GM18951 (cell line): Measurements from ENCODE around the gene HOXD13.

Experiments used
- POLR2A ChIP-seq: IDR thresholded peaks from 4 replicates; pipeline ENCODE4 v1.6.1; 2011; ENCODE audit warnings: mild to moderate bottlenecking; ENCODE audit not compliant: insufficient read length, insufficient read depth; ENCODE audit errors: extremely low read depth
- in situ Hi-C: fragments of 300-500 bp; cut with MboI; formaldehyde crosslinking; loops from one replicate; pipeline ENCODE4 v1.12.0; 2022; ENCODE audit warnings: low sequenced_read_pairs, mixed read lengths, inconsistent platforms; ENCODE audit not compliant: unreplicated experiment

HOXD13 gene

DNA sequence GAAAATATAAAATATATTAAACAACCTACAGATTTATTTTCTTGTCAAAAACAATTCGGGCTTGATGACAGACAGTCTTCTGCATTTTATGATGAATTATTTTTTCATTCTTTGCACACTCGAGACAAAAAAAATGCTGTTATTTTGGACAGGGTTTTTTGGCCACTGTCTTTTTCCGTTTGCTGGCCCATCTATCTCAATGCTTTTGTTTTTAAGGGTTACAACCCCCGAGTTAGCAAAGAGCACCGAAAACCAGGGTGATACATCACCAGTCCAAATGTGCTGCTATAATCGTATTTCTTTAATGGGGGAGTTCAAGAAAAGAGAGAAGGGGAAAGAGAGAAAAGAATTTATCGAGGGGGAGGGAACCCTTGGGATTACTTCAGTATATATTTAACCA is 16.5 kb upstream of the HOXD13 start:
- TF ChIP-seq POLR2A = no peak
- in situ Hi-C loops = loop anchor here (10.0 kb wide), 1 partner anchor 391 kb away; no protein-coding TSS in a partner anchor

DNA sequence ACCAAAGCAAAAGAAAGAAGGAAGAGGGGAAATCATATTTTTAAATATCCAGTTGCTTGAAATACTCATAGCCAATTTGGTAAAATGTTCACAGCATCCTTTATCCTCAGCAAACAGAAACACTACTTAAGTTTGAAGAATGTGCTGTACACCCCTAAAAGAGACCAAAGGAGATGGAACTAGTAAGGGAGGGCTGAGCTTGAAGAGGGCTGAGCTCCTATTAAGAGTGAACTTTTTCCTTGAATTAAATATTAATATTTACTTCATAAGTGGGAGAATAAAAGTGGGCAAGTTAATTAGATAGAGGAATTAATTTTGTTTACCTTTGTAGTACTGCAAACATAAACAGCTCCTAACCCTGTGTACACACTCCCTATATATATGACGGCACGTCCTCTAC is 15.7 kb upstream of the HOXD13 start:
- in situ Hi-C loops = loop anchor here (10.0 kb wide), 1 partner anchor 392 kb away; no protein-coding TSS in a partner anchor
- no peak for TF ChIP-seq POLR2A

DNA sequence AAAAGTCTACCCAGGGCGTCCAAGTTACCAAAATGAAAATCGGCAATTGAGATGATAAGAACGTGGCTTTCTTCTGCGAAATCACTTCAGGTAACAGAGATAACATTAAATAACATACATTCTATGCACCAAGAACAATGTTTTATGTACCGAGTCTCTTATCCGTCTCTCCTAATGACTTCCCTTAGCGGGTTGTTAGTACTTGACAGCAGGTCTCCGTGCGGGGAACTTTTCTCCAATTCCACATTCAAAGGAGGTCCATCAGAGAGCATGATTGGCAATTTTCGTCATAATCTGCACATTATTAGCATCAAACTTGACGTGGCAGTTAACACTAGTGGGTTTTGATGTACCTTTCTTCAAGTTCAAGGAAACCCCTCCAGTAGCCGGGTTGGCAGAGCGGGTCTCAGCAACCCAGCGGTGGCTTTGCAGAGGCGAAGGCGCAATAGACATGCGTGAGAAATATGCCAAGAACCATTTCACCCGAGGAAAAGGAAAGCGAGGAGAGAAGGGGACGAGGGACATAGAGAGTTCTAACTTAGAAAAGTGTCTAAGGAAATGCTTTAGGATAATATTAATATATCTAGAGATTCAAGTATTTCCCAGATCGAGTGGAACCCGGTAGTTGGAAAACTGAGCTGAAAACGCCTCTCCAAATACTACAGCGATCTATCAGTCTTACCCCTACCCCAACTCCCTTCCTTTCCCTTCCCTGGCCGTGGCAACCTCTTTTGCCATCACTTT is 13.8 kb upstream of the HOXD13 start:
- in situ Hi-C loops = loop anchor here (10.0 kb wide), 1 partner anchor 394 kb away; no protein-coding TSS in a partner anchor
- no peak for TF ChIP-seq POLR2A

DNA sequence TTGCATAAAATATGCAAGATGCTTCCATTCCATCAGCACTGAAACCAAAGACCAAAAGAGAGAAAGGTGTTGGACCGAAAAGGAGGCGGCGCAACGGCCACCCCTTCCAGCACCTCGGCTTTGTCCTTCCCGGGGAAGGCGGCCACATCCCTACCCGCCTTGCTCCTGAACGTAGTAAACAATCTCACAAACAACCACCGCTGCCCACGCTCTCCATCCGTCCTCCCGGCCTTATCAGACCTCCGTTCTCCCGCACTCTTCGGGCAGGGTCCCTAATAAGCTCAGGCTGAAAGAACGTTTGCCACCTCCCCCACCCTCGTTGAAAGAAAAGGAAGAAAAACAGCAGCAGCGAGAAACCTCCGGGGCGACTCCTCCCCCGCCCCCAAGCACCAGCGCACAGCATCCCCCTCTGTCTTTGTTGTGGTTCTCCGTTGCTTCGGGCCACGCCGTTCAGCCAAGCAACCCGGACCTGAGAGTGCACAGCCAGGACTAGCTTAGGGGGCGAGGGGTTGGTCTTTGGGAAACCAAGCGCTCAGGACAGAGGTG is 13.2 kb upstream of the HOXD13 start:
- in situ Hi-C loops = loop anchor here (10.0 kb wide), 1 partner anchor 395 kb away; no protein-coding TSS in a partner anchor
- no peak for TF ChIP-seq POLR2A

DNA sequence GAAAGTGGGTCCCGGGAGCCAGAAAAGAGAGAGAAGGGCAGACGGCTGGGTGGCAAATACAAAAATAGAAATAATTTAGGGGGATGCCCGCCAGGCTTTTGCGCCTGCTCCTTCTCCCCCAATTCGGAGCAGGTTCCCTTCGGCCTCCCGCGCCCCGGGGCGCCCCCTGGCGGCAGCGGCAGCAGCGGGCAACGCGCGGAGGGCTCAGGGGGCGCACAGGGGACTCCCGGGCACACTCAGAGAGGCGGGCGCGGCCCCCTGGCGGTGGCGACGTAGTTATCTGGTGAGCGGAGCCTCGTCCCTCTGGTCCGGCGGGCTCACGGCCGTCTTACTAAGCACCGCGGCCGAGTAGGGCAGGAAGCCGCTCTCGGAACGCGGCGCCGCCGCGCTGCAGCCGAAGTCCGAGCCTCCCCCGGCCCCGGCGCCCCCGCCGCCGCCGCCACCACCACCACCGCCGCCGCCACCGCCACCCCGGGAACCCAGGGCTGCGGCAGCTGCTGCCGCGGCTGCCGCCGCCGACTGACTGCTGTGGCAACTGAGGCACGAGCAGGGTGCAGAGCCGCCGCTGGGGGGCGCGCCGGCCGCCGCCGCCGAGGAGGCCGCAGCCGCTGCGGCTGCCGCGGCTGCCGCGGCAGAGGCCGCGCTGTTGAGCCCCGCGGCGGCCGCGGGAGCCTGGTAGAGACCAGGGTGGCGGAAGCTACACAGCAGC is 12.5 kb upstream of the HOXD13 start:
- in situ Hi-C loops = loop anchor here (10.0 kb wide), 1 partner anchor 395 kb away; no protein-coding TSS in a partner anchor
- no peak for TF ChIP-seq POLR2A

DNA sequence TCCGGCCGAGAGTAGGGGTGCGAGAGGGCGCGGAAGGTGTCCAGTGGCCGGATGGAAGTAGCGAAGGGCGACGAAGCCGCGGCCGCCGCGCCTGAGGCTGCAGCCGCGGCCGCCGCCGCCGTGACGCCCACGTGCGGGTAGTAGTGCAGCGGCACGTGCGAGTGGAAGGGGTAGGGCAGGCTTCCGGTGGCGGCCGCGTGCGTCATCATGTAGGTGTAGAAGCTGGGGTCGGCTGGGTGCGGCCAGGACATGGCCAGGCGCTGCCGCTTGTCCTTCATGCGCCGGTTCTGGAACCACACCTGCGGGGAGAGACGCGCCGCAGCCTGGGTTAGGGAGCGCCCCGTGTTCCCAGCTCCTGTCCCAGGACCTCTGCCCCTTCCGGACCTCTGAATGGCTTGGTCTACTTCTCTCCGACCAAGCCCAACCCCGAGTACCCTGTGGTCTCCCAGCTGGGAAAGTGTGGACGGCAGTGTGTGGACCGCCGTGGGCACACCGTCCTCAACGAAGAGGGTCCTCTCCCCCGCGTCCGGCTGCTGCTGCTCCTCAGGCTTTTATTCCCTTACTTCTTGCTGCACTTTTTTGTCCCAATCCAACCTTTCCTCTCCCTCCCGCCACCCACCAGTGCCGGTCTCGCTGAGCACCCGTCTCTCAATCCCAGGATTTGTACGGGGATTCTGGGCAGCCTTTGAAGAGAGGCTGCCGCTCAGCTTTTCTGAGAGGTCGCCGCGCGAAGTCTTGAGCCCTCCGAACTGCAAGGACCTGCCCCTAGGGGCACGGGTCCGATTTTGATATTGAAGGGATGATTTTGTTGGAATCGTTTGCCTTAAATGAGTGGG is 11.8 kb upstream of the HOXD13 start:
- no peak for TF ChIP-seq POLR2A
- in situ Hi-C loops = no loop called here

DNA sequence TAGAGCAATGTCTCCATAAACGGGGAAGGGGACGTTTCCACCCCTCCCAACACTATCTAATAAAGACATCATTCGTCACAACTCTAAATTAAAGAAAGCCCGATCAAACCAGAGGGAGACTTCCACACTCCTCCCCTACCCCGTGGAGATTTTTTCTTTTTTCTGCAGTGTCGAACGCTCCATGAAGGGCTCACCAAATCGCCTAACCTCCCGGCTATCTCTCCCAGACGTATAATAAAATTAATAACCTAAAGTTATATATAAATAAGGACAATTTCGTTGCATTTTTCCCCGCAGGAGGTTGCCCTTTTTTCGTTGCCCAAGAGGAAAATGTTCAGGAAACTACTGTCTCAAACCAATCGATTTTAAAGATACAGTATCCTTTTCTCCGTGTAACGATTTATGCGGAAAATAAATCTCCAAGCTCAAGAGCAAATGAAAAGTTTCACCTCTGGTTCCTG is 11.1 kb upstream of the HOXD13 start:
- in situ Hi-C loops = no loop called here
- TF ChIP-seq POLR2A = no peak

DNA sequence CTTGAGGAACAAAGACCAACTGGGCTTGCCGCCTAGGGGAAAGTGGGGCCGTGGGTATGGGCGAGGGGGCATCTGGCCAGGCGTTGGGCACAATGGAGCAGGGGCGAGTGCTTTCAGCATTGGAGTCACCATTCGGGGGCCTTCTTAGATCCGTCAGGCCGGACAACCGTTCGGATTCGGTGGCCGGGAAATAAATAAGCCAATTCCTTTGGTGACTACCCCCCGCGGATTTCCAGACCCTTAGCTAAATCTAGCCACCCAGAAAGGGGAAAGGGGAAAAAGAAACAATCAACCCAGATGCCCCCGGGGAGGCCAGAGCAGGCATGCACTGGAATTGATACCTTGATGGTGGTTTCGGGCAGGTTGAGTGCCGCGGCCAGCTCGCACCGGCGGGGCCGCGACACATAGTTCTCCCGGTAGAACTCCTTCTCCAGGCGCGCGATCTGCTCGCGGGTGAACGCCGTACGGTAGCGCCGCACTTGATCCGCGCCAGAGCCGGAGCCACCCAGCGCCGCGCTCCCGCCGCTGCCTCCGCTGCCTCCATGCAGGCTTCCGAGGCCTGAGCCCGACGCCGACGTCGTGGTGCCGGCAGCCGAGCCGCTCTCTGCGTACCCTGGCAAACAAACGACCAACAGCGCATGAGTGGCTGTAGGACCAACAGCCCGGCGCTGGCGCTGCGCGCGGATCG is 10.5 kb upstream of the HOXD13 start:
- in situ Hi-C loops = no loop called here
- no peak for TF ChIP-seq POLR2A

DNA sequence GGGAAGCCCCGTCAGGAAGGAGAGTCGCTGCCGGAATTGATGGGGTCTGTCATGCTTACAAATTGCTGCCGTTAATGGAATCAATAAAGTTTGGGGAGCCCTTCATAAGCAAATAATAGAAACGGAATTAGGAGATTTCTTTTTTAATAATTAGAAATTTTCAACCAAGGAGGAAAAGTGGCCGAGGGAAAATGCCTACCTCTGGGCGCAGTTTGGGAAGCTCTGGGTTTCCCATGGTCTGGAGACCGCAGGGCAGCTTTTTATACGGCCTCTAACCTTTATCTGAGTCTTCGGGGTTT is 10.0 kb upstream of the HOXD13 start:
- in situ Hi-C loops = no loop called here
- no peak for TF ChIP-seq POLR2A

DNA sequence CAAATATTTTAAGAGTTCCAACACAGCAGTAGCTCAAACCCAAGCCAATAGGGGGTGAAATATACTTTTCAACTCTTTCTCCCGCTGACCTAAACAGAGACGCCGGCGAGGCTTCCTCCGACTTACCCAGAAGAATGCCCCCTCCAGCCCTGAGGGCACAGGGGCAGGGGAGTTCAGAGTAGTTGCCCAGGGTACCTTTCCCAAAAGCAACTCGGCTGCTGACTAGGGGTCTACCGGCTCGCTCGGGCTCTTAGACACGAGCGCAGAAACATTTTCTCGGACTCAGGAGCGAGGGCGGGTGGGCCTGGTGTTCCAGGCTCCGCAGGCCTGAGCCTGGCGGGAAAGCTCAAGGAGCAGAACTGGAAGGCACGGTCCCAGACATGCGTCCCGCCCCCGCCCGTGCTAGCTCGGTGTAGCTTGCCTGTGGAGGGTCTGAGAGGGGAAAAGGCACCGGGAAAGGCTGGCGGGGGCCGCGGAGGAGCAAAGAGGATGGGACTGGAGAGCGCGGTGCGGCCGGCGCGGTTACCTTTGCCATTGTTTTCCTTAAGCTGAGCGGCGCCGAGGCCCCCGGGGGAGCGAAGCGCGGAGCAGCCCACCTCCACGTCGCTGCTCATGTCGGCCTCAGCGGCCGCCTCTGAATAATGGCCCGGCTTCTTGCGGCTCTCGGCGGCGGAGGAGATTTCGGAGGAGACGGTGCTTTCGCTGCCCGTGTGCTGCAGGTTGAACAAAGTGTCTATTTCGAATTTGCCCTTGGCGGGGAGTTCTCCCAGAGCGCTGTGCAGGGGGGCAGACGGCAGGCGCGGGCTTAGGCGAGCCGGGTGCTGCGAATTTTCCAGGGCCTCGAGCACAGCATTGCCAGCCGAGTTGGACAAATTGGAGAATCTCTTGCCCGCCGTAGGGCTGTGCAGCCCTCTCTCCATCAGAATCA is 9.4 kb upstream of the HOXD13 start:
- in situ Hi-C loops = no loop called here

DNA sequence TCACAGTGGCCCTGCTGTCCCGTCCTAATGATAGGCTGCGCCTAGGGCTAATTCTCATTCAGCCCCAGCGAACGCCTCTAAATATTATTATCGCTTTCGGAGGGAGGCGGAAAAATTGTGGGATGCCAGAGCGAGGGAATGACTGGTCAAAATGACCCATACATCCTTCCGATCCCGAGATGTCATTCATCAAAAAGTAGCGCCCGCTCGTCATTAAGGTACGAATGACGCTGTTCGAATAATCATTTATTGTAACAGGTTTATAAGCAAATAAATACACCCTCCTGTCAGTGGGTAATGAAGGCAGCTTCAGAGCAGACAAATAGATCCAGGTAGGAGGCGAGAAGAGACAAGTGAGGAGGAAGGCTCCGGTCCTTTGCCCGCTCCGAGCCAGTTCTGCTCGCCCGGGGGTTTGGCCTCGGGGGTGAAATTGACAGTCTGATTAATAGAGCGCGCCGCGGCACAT is 8.7 kb upstream of the HOXD13 start, which contains the start of gene EVX2:
Gene EVX2, minus strand, starts transcription at position 167 of the 466 bp plus-strand sequence. CDS start 186 bp downstream, outside the sequence.
- in situ Hi-C loops = no loop called here
- no peak for TF ChIP-seq POLR2A

More for the DNA sequence above, 9.4 kb upstream of the HOXD13 start:
- TF ChIP-seq POLR2A = no peak
